ENCODE measurements around the gene SERPINB3. TPM values are rescaled to one million over a fixed set of nuclear protein-coding genes. Genes with fewer than 3 reads are reported as not detected.

The SERPINB3 gene
- total and polyA plus RNA-seq, 2 of the 8 experiments (the other 6 are each of a cell fraction or from before 2014, with no cell fraction given): 0.17 to 0.18 TPM

GRCh38 chr18:63619661-63620060 is 42.0 kb downstream of the SERPINB3 start (continued):
- no peak for TF ChIP-seq CHD7 (IDR thresholded peaks at IDR 0.05; ENCODE audit: insufficient replicate concordance, low read length)
- no peak for TF ChIP-seq YY1 (IDR thresholded peaks at IDR 0.05; ENCODE audit: low read depth, low read length)
